K562 (cell line): ENCODE measurements around the gene CDC45. TPM values are rescaled to one million over a fixed set of nuclear protein-coding genes. Genes with fewer than 3 reads are reported as not detected.

Experiments used
- ATAC-seq: fragments of 200-7000 bp; cut with Tn5 transposase; 3 replicates; pipeline ENCODE4 v1.9.1; 2020; ENCODE audit warnings: moderate library complexity
- BruUV-seq: library from RNA; stranded (reverse); fragments of 400-500 nt; replicated peaks from 2 replicates; lab custom pipeline; 2021; lab: Mats Ljungman, UMichigan
- CTCF ChIA-PET: fragments of 300-600 bp; formaldehyde crosslinking; extraction: SDS; loops from one replicate; lab custom pipeline; 2021; ENCODE audit warnings: low intra/inter-chr PET ratio; lab: Yijun Ruan, JAX
- POLR2A ChIA-PET: fragments of 300-600, 350-650 bp; sonication (Branson Sonifier 250); formaldehyde crosslinking; extraction: SDS; loops from one replicate; lab custom pipeline; 2021; ENCODE audit warnings: antibody characterized with exemption, inconsistent platforms; lab: Yijun Ruan, JAX
- DNase-seq, 4 experiments: peaks; one replicate each; pipeline versions ENCODE4 v3.0.0 to v3.0.0-alpha.2; 2011 to 2018; ENCODE audit warnings: low spot score in 3 of 4, mixed read lengths in 3 of 4; ENCODE audit errors: extremely low read depth in 1 of 4
- FAIRE-seq: peaks from 2 replicates; lab custom pipeline; 2011; peaks lifted over from hg19 to GRCh38; lab: Jason Lieb, UNC
- H2AFZ ChIP-seq: 2 replicates; pipeline ENCODE4 v1.6.0; 2011; ENCODE audit warnings: low read depth, low read length, control low read depth, inconsistent platforms
- H3K27ac ChIP-seq: fragments of 200-600 bp; 3 replicates; pipeline ENCODE4 v1.8.0; 2011; ENCODE audit warnings: low read depth, mild to moderate bottlenecking, control low read depth, inconsistent platforms, low read length, moderate library complexity, mixed read lengths; ENCODE audit errors: extremely low read depth
- H3K27me3 ChIP-seq, 2 experiments: fragments of 300-600 bp in 1 of 2; 2 replicates in 1 of 2; 3 replicates in 1 of 2; pipeline versions ENCODE4 v1.6.0 to v1.8.0; 2011; ENCODE audit warnings: inconsistent platforms in 2 of 2, low read length in 2 of 2, mild to moderate bottlenecking in 1 of 2, mixed read lengths in 1 of 2, moderate library complexity in 1 of 2; ENCODE audit not compliant: control insufficient read depth in 2 of 2, insufficient read depth in 2 of 2
- H3K36me3 ChIP-seq: fragments of 300-600 bp; 3 replicates; pipeline ENCODE4 v1.8.0; 2011; ENCODE audit warnings: mild to moderate bottlenecking, low read length, inconsistent platforms; ENCODE audit not compliant: control insufficient read depth, insufficient read depth
- H3K4me1 ChIP-seq, 2 experiments: fragments of 200-600 bp in 1 of 2; replicated peaks in 1 of 2; 2 replicates in 1 of 2; 3 replicates in 1 of 2; pipeline versions ENCODE4 v1.5.1 to v1.8.0; 2011; ENCODE audit warnings: inconsistent platforms in 2 of 2, low read length in 2 of 2, mild to moderate bottlenecking in 1 of 2, mixed read lengths in 1 of 2, moderate library complexity in 1 of 2; ENCODE audit not compliant: control insufficient read depth in 2 of 2, insufficient read depth in 2 of 2
- H3K4me2 ChIP-seq: 2 replicates; pipeline ENCODE4 v1.6.1; 2011; ENCODE audit warnings: low read length, control low read depth, inconsistent platforms, mixed read lengths; ENCODE audit not compliant: insufficient read depth
- H3K4me3 ChIP-seq: fragments of 200-600 bp; sonication (generic), shearing (Covaris generic); 2 replicates; pipeline ENCODE4 v1.5.1; 2016; ENCODE audit warnings: control low read depth, inconsistent platforms
- H3K79me2 ChIP-seq: fragments of 200-600 bp; 3 replicates; pipeline ENCODE4 v1.8.0; 2011; ENCODE audit warnings: low read length, inconsistent platforms; ENCODE audit not compliant: control insufficient read depth, insufficient read depth
- H3K9ac ChIP-seq, 2 experiments: 2 replicates each; pipeline versions ENCODE4 v1.6.0 to v1.6.1; 2011; ENCODE audit warnings: low read depth in 2 of 2, low read length in 2 of 2, control low read depth in 1 of 2, inconsistent platforms in 1 of 2, mild to moderate bottlenecking in 1 of 2, mixed read lengths in 1 of 2; ENCODE audit not compliant: insufficient read depth in 1 of 2
- H3K9me1 ChIP-seq: one replicate; pipeline ENCODE4 v1.6.0; 2011; ENCODE audit warnings: inconsistent platforms, mild to moderate bottlenecking, low read length, moderate library complexity; ENCODE audit not compliant: control insufficient read depth, insufficient read depth
- H3K9me3 ChIP-seq: replicated peaks from 2 replicates; pipeline ENCODE4 v1.5.1; 2011; ENCODE audit warnings: low read depth, low read length, inconsistent platforms; ENCODE audit not compliant: control insufficient read depth, insufficient read depth
- H4K20me1 ChIP-seq: replicated peaks from 2 replicates; pipeline ENCODE4 v1.6.1; 2011; ENCODE audit warnings: low read length, inconsistent platforms, mixed read lengths; ENCODE audit not compliant: control insufficient read depth, insufficient read depth
- ARID3B ChIP-seq: fragments of 250-450 bp; sonication (Bioruptor Pico); IDR thresholded peaks from 2 replicates; pipeline ENCODE4 v1.4.0; 2020; ENCODE audit warnings: borderline replicate concordance
- E2F4 ChIP-seq: sonication (generic); formaldehyde crosslinking; IDR thresholded peaks from 2 replicates; pipeline ENCODE4 v1.8.0; 2022; ENCODE audit warnings: mild to moderate bottlenecking, low read depth, missing genetic modification reagents
- HSF4 ChIP-seq: fragments of 250-450 bp; sonication (Bioruptor Pico); IDR thresholded peaks from 2 replicates; pipeline ENCODE4 v2.1.2; 2022; ENCODE audit warnings: mild to moderate bottlenecking, moderate library complexity, borderline replicate concordance
- JUNB ChIP-seq: fragments of 450-650 bp; formaldehyde crosslinking; conservative IDR thresholded peaks from 2 replicates; pipeline ENCODE4 v1.4.0; 2020; ENCODE audit warnings: mild to moderate bottlenecking
- PTRF ChIP-seq: fragments of 450-650 bp; IDR thresholded peaks from 2 replicates; pipeline ENCODE4 v1.6.1; 2016; ENCODE audit warnings: mild to moderate bottlenecking, missing genetic modification characterization, missing compliant biosample characterization
- SETDB1 ChIP-seq: IDR thresholded peaks from one replicate; pipeline ENCODE4 v1.6.1; 2012; ENCODE audit warnings: low read length, control low read depth, inconsistent platforms
- SUPT5H ChIP-seq: fragments of 450-650 bp; IDR thresholded peaks from 2 replicates; pipeline ENCODE4 v1.6.1; 2016
- ZBTB40 ChIP-seq, 2 experiments: fragments of 450-650 bp in 1 of 2; sonication (generic) in 1 of 2; formaldehyde crosslinking in 1 of 2; IDR thresholded peaks; 2 replicates each; pipeline versions ENCODE4 v1.7.1 to v1.9.0; 2016 to 2022; ENCODE audit warnings: inconsistent platforms in 1 of 2, mild to moderate bottlenecking in 1 of 2, missing genetic modification reagents in 1 of 2
- ZNF23 ChIP-seq: fragments of 250-450 bp; sonication (Bioruptor Pico); IDR thresholded peaks from 2 replicates; pipeline ENCODE4 v1.4.0; 2020; ENCODE audit warnings: mild to moderate bottlenecking
- ZNF583 ChIP-seq: fragments of 250-450 bp; sonication (Bioruptor Pico); IDR thresholded peaks from 2 replicates; pipeline ENCODE4 v1.4.0; 2020
- WGBS: fragments of 100-300 bp; shearing (Covaris generic); methylation state at CpG from one replicate; pipeline ENCODE4 v1.1.6; 2016; ENCODE audit warnings: low coverage, mixed read lengths; ENCODE audit not compliant: insufficient coverage; ENCODE audit errors: missing lambda C conversion rate; 5-methylcytosine and 5-hydroxymethylcytosine counted together
- in situ Hi-C: fragments of 300-500 bp; cut with MboI; formaldehyde crosslinking; loops from 4 replicates; pipeline ENCODE4 v1.15.0; 2018; ENCODE audit warnings: inconsistent platforms, mixed read lengths
- intact Hi-C: fragments of 100-400 bp; cut with micrococcal nuclease; formaldehyde crosslinking; loops from 2 replicates; pipeline ENCODE4 v1.14.2; 2022
- polyA plus RNA-seq, 8 experiments: library from polyadenylated mRNA; depleted of rRNA in 4 of 8; stranded (reverse) in 5 of 8; unstranded in 3 of 8; fragments of >200 nt; fragmentation: Nextera tagmentation in 2 of 8; fragmentation: Illumina TruSeq in 1 of 8; extraction: Ambion mirVana in 2 of 8; extraction: Trizol in 1 of 8; gene quantifications; 2 replicates each; pipeline versions ENCODE4 v1.2.1 to v1.2.3, GENCODE V29; 2011 to 2014; ENCODE audit warnings: inconsistent platforms in 1 of 8, missing spikeins in 1 of 8
- total RNA-seq, 7 experiments: library from RNA; depleted of rRNA in 6 of 7; stranded (reverse); fragments of >200 nt in 6 of 7; fragmentation: Illumina TruSeq in 2 of 7; extraction: Trizol in 2 of 7; gene quantifications; 2 replicates each; pipeline versions ENCODE4 v1.2.1 to v1.2.3, GENCODE V29; 2011 to 2021; ENCODE audit warnings: low replicate concordance in 1 of 7

CDC45 gene
- total and polyA plus RNA-seq, 9 of the 15 experiments (the other 6 are each of a cell fraction or from before 2014, with no cell fraction given), result 251 to 580 (median 410) TPM

GRCh38 chr22:19453718-19454117 is 26.0 kb upstream of the CDC45 start:
- ATAC-seq (no peak), DNase-seq (no peak), FAIRE-seq (no peak)
- H3K27ac ChIP-seq, result no peak overlapping the region
- H3K79me2 ChIP-seq, result no peaks in the 10 kb centered on the region; the same call in 2 of the 3 replicates
- no peak overlapping the region for H3K4me3 ChIP-seq
- no peaks in the 10 kb centered on the region for H3K9me3 ChIP-seq
- BruUV-seq, result no TSS peak
- no peak overlapping the region for H3K9ac ChIP-seq
- H3K9me1 ChIP-seq, result no peaks in the 10 kb centered on the region
- intact Hi-C loops, result no loop called here
- H2AFZ ChIP-seq, result no peak overlapping the region
- peaks cover 2% of the 10 kb centered on the region in 2 experiments; a peak in 2 of 5 replicates for H3K4me1 ChIP-seq
- CTCF ChIA-PET, result no interaction called here
- in situ Hi-C loops, result no loop called here
- no peak overlapping the region for H3K4me2 ChIP-seq
- peaks cover 98% of the 10 kb centered on the region for H3K36me3 ChIP-seq
- H3K27me3 ChIP-seq, result no peaks in the 10 kb centered on the region
- POLR2A ChIA-PET, result interaction anchor here (0.9 to 11.7 kb wide), 7 partner anchors 8 to 308 kb away, joined by 3 to 284 read pairs (median 12); partner anchors contain the start of genes C22orf39, CDC45, HIRA and MRPL40
- H4K20me1 ChIP-seq, result 0 out of 2 replicates have a peak, but pooled peaks cover 3% of the 10 kb centered on the region
- WGBS, result 98% methylated on average over 5 of the region's 5 CpGs
- TF ChIP-seq ZNF583 (CRISPR knock-in tag) (no peak), JUNB (CRISPR knock-in tag) (no peak), HSF4 (CRISPR knock-in tag) (peak; percentile 23; the same call in 1 of the 2 replicates), SUPT5H (0 out of 2 replicates have a peak, but pooled peaks have one; percentile 5), PTRF (tag) (no peak), ARID3B (0 out of 2 replicates have a peak, but pooled peaks have one; percentile 42), ZBTB40 (IDR thresholded peaks at IDR 0.05) (no peak), ZBTB40 (CRISPR knock-in tag; IDR thresholded peaks at IDR 0.05) (0 out of 2 replicates have a peak, but pooled peaks have one; percentile 5), SETDB1 (peak; percentile 12), E2F4 (CRISPR knock-in tag) (peak; percentile 80; the same call in 1 of the 2 replicates), ZNF23 (no peak)
